Measurements from ENCODE around the gene CREB3L2.
"Not testable (repeated sequence)": the region's sequence is repeated elsewhere in the genome, so short reads cannot be mapped to it uniquely, and the experiment has no call there.

CREB3L2 gene

DNA sequence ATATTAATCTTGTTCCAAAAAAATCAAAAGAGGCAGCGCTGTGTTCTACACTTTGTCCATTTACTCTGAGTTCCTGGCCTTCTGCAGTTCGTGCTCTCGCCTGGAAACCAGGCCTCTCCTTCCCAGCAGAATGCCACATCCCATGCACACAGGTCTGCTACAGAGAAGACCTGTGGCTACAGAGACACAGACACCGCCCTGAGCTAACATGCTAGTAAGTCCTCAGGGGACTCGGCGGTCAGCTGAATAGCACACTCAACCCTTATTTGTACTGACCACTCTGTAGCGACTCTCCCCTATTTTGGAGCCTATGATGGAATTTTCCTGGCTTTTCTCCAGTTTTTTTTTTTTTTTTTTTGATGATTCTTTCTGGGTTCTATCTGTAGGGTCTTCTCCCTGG lies 12.8 kb downstream of the CREB3L2 start:
- in situ Hi-C loops (cut with MboI; ENCODE audit: low sequenced_read_pairs), result no loop called here

DNA sequence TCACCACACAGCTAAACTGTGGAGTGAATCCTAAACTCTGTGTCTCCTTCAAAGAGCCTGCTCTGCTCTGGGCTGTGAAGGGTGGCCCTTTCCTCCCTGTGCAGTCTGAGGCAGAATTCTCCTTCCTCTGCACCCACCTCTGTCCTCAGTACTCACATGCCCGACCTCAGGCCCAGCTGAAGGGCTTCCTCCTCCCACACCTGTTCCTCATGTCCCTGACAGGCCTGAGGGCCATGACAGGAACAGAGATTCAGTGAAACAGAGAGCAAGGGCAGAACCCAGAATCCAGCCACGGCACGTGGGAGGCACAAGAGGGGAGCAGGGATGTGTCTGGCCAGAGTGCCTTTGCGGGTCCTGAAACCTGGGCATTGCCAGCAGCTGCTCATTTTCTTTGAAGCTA lies 13.9 kb downstream of the CREB3L2 start:
- in situ Hi-C loops (cut with MboI; ENCODE audit: low sequenced_read_pairs), result no loop called here

DNA sequence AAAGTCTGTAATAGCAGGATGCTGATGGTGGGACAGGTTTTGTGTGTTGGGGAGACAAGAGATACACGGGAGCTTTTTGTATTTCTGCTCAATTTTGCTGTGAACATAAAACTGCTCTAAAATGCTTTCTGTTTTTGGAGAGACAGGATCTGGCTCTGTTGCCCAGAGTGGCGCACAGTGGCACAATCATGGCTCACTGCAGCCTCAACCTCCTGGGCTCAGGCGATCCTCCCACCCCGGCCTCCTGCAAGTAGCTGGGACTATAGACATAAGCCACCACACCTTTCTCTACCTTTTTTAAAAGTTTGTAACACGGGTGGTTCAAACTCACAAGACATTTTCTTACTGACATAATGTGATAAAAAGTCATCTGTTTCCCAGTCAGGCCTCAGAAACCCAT lies 14.3 kb downstream of the CREB3L2 start:
- in situ Hi-C loops (cut with MboI; ENCODE audit: low sequenced_read_pairs), result no loop called here

DNA sequence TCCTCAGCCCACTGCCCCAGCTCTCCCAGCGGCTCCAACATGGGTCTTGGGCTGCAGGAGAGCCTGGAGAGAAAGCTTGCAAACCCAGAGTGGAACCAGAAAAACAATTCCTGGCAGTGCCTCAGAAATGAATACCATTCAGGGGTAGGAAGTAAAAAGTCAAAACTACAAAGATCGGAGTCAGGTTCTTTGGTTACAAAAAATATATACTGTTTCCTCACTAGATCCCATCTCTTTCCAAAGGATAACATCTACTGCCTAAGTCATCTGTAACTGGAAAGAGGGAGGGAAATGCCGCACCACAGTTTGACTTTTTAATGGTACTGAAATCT lies 14.9 kb downstream of the CREB3L2 start:
- in situ Hi-C loops (cut with MboI; ENCODE audit: low sequenced_read_pairs), result no loop called here

DNA sequence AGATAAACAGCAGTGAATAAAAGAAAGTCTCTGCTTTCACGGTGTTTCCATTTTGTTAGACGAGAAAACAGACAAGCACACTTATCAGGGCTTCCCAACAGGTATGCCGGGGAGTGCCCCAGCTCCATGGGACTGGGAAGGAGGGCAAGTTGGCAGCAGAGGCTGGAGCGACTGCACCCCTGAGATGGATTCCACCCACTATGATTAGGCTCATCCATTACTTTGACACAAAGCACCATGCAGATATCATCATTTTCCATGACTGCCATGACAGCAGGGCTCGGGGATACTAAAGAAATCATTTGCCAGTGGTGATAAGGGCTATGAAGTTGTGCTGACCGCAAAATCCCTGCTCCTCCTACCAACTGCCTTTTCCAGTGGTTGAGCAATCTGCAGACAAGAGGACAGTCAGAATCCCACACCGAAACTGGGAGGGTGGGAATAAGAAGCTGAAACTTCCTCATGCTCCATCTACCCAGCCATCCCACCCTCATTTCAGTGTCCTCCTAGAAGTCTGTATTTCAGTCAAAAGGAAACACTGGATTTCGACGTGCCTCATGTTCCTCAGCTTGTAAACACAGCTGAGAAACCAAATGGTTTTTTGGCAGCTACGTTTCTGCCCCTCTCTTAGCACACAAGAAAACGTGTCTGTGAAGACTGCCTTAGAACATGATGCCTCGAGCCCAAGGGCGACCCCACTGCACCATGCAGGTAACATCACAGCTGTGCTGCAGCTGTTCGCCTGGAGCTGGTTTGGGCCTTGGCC lies 15.5 kb downstream of the CREB3L2 start:
- in situ Hi-C loops (cut with MboI; ENCODE audit: low sequenced_read_pairs), result no loop called here

DNA sequence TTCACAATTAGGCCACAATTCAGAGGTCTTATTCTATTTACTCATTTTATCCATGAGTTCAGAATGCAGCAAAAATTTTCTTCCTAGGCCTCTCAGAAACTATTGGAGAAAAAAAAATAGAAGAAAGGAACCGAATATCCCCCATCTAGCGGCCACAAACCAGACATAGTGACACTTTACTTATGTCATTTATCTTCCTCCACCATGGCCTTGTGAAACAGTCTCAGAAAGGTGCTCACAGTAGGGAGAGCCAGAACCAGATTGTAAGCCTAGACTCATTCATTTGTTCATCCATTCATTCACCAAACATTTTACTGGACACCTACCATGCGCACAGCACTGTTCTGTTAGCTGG lies 16.0 kb downstream of the CREB3L2 start:
- in situ Hi-C loops (cut with MboI; ENCODE audit: low sequenced_read_pairs), result no loop called here

DNA sequence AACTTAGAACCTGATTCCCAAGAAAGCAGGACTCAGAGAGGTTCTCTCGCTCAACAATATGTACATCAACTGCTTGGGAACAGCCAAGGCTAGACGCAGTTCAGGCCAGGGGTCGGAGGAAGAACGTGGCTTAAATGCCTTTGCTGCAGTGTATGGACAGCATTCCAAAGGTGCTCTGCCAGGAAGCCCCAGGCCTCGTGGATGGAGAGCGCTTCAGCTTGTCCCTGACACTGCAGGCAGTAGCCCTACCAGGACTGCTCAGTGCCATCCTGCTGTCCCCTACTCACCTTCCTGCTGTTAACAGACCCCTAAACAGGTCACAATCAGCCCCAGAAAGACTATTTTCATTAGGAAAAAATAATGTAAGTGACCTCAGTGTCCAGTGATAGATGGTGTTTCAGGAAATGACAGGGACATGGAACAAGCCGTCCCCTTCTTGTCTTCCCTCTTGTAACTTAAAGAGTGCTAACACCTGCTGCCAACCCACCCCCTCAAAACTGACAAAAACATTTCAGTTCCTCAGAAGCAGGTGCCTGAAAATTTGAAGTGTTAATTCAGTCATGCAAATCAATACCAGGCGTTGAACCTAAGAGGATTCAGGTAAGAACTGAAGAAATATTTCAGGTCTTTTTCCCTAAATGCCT lies 16.5 kb downstream of the CREB3L2 start:
- in situ Hi-C loops (cut with MboI; ENCODE audit: low sequenced_read_pairs), result no loop called here

DNA sequence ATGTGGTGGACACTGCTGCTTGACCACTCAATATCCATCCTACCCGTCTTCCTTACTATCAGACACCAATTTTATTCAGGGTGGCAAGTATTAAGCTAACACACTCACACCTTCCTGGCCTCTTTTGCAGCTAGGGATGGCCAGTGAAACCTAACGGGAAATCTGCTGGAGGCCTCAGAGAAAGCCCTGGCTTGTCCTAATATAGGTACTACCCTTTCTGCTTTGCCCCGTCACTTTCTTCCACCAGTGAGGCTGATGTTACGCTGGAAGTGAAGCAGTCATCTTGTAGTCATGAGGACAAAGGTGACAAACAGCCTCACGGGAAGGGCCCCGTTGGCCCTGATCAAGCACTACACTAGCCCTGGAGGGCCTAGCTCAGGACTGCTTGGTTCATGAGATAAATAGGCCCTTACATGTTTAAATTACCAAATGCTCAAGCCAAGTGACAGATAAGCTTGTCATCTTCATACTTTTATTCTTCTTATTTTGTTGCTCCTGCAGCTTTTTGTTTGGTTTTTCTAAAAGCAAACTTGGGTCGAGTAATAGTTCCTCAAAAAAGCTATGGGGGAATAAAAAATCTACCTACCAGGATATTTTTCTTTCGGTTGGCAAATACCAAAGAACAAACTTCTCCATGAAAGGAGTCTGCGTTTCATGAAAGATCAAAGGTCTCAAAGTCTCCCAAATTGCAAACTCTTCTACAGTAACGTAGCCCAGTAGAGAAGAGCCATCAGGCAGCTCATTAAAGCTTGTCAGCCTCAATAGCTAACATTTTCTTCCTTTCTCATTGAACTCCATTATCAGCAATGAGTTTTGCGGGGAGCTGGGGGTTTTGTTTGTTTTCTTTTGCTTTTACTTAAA lies 17.5 kb downstream of the CREB3L2 start:
- in situ Hi-C loops (cut with MboI; ENCODE audit: low sequenced_read_pairs), result no loop called here

DNA sequence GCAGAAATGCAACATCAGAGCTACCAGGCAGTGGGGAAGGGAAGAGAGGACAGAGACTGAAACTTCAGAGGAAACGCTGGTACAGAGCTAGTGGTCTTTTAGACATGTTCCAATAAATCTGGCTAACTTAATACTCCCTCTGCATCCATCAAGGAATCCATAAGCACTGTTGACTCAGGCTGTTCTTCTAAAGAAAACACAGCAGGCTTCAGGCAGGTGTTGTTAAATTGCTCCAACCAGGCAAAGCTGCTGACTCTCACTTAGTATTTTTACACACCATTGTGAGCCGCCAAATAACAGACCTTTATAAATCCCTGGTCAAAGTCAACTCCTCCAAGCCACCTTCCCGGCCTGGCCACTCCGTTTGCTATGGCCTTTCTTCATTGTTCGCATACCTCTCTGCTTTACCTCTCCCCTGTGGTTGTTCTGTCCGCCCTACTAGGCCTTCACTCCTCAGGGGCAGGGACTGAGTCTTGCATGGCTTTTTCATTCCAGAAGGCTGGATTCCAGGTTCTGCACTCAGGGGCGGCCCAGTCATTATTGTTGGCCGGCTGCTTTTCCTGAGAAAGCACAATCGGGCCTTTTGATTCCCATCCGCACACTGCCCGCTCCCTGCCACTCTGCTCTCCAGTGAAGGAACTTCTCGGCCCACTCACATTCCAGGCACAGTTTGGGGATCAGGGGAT lies 18.4 kb downstream of the CREB3L2 start:
- in situ Hi-C loops (cut with MboI; ENCODE audit: low sequenced_read_pairs), result no loop called here

DNA sequence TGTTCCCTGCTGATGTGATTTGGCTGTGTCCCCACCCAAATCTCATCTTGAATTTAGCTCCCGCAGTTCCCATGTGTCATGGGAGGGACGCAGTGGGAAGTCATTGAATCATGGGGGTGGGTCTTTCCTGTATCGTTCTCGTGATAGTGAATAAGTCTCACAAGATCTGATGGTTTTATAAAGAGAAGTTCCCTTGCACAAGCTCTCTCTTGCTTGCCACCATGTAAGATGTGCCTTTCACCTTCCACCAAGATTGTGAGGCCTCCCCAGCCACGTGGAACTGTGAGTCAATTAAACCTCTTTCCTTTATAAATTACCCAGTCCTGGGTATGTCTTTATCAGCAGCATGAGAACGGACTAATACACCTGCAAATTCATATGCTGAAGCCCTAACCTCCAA lies 19.5 kb downstream of the CREB3L2 start:
- in situ Hi-C loops (cut with MboI; ENCODE audit: low sequenced_read_pairs), result not testable (repeated sequence)

DNA sequence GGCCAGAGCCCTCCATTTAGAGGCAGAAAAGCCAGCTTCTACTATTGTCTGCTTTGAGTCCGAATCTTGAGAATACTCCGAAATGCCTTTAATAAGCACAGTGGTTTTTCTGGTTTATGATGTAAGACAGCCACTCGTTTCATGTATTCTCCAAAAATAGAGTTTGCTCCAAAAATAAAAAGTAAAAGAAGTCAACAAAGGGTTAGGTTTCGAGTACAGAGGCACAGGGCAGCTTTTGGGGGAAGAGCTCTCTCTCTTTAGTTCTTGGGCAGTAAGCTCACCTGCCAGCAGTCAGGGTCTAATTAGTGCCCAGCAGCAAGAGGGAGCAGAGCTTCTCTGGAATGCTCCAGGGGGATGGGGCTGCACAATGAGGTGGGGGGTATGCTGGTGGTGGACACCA lies 20.2 kb downstream of the CREB3L2 start:
- in situ Hi-C loops (cut with MboI; ENCODE audit: low sequenced_read_pairs), result no loop called here

DNA sequence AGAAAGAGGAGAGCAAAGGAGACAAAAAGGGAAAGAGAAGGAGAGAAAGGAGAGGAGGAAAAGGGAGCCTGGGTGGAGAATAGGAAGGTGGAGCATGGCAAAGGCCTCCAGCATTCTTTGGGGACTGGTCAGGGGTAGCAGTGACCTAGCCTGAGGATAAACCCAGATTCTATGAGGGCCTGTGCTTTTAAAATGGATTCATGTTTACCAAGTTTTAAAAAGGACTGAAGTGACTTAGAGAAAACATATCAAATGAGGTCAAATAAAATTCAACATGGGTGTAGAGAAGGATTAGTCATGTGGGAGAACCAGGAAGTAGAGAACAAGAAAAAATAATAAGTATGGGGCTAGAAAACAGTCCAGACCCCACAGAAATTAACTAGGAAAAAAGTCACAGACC lies 20.7 kb downstream of the CREB3L2 start:
- in situ Hi-C loops (cut with MboI; ENCODE audit: low sequenced_read_pairs), result no loop called here

DNA sequence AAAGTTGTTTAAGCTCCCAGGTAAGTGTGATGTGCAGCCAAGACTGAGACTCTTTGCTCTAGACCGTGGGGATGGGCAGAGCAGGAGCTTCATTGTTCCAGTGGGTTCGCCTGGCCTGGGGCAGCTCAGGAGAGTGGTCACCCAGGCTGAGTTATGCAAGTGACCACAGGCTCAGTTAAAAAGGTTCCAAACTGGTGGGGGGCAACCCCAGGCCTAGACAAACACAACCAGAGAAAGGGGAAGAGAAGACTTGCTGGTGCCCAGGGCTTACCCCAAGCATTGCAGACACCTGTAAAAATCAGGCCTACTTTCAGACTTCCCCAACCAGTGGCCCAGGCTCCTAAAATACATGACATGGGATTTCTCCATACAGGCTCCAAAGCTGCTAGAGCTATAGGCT lies 21.6 kb downstream of the CREB3L2 start:
- in situ Hi-C loops (cut with MboI; ENCODE audit: low sequenced_read_pairs), result no loop called here

DNA sequence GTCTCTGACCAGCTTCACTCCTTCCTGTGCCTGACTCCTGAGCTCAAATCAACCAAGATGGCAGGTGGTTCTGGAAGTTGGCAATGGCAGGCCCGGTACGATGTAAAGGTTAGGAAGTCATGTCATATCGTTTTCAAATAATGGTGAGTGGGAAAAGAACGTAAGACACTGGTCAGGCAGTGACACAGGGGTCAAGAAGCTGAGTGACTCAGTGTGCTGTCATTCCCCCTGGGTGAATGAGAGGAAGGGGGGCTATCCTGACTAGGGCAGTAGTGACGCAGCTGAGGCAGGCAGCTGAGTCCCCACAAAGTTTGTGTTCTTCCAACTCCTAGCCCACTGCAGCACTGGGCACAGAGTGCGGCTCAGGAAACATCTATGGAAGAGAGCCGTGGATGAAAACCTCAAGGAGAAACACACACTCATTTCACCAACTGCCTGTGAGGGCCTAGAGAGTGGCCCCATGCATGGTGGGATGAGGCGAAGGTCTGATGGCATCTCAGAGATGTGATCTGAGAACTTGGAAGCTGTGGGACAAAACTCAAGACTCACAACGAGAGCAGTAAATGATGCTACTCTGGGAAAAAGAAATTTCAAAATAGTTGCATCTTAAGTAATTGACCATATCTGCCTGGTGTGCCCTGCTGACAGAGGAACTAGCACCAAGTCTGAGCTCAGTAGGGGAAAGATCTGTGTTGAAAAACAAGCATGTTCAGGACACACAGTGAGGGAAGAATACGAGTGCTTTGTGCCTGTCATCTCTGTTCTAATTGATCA lies 23.2 kb downstream of the CREB3L2 start:
- in situ Hi-C loops (cut with MboI; ENCODE audit: low sequenced_read_pairs), result no loop called here

DNA sequence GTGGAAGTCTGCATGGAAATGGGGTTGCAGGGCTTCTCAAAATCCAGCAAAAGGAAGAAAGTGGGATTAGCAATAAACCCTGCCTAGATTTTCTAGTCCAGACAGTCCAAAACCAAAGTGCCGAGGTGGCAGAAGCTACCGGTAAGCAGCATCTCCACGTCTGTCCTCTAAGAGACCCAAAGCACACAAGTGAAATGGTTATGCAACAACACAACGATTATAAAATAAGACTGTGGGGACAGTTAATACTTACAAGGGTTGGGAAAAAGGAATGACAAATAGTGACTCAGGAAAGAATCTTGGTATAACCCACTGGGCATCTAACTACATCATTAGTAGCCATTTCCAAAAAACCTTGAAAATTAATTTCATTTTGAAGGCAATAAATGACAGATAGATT lies 24.7 kb downstream of the CREB3L2 start:
- in situ Hi-C loops (cut with MboI; ENCODE audit: low sequenced_read_pairs), result no loop called here

DNA sequence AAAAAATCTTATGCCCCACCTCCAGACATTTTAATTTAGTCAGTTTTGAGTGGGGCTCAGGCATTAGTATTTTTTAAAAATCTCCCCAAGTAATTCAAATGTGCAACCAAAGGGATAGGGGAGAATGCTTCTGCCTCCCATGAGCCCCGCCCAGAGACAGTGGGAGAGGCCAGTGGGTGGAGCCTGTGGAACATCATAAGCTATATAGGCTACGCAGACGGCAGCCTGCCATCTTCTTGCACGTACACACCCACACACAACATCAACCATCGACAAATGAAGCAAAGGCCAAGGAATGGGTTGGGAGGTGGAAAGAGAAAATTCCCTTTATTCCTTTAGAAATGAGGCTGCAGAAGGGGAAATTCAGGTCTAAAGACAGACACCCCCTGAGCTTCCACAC lies 25.2 kb downstream of the CREB3L2 start:
- in situ Hi-C loops (cut with MboI; ENCODE audit: low sequenced_read_pairs), result no loop called here

DNA sequence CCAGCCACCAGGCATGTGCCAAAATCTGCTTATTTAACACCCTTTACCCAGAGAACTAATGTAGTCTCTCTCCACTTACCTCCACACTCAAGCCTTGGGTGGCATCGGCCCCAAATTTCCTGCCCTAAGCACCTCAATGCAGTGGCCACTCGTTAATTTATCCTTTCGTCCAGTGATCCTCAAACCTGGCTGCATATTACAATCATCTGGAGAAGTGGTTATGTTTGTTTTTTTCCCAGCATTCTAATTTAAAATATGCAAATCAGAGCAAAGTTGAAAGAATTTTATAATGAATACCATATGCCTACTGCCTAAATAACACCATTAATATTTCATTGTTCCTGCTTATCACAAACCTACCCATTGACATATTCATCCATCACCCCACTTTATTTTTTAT lies 25.7 kb downstream of the CREB3L2 start:
- in situ Hi-C loops (cut with MboI; ENCODE audit: low sequenced_read_pairs), result no loop called here

DNA sequence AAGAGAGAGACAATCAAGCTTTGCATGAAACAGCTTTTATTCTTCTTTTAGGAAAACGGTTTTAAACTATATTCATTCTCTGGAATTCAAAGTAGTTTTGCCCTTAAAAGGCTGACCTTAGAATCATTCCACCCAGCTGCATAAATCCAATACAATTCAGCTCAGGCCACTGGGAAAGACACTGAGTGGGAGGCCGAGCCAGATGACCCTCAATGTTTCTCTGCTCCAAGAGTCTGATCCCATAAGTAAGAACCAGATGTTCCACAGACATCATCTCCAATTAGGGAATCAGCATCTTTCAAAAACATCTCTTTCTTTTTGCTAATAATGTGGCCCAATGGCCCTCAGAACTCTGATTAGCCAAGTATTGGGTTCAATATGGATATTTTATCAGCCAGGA lies 26.1 kb downstream of the CREB3L2 start:
- in situ Hi-C loops (cut with MboI; ENCODE audit: low sequenced_read_pairs), result no loop called here

DNA sequence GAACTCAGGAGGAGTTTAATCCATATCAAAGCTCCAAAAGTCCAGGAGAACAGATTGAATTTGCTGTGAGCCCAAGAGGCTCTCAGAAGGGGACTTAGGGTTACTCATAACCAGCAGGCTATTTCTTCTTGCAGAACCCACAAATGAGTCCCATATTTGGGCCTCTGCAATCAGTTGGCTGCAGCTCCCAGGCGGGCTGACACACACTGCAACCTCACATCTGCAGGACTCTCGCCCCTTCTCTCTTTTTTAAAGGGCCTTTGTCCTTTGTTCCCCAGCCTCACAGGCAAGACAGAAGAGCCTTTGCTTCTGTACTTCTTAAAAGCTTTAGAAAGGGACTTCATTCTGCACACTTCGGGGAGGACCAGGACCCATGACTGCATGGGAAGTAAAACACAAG lies 26.7 kb downstream of the CREB3L2 start:
- in situ Hi-C loops (cut with MboI; ENCODE audit: low sequenced_read_pairs), result no loop called here

DNA sequence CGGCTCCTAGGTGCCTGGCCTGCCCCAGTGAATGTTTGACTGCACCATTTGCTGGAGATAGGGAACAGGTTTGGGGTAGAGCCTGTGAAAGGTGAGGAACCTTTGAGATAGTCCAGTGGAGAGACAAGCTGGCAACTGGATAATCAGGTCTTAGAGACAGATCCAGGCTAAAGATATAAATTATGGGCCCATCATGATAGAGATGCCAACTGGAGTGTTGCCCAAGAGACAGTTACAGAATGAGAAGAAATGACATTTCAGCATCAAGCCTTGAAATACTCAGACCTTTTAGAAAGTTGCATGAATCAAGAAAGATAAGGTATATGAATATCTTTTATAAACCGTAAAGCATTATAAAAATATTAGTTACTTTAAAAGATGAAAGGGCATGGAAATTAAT lies 27.1 kb downstream of the CREB3L2 start:
- in situ Hi-C loops (cut with MboI; ENCODE audit: low sequenced_read_pairs), result no loop called here
